Stimulated activated CD8-positive, alpha-beta memory T cell treated with anti-CD3 and anti-CD28 coated beads, Interleukin-12 subunit alpha, Interleukin-12 subunit beta, amount 100 ng/mL, for 24 hours (primary cell): ENCODE results near the gene USP24.

ENCODE experiments used
- DNase-seq: peaks from one replicate; pipeline ENCODE4 v3.0.0-alpha.2; 2020; ENCODE audit errors: extremely low read depth

USP24 gene

GRCh38 chr1:55055084-55055882, 159.9 kb downstream of the USP24 start:
- DNase-seq: no peak

DNA sequence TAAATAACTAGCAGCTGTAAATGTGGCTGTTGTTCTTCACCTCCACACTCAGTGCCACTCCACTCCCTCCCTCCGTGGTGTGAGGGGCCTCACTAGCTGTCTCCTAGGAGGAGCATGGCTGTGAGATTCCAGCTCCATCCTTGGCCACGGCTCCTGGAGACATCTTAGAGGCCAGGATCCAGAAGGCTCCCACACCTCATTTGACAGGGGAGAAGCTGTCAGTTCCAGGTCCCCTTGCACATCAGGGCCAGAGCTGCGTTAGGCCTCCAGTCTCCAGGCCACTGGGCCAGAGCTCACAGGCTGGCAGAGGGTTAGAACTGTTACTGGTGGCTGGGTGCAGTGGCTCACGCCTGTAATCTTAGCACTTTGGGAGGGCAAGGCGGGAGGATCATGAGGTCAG, 160.8 kb downstream of the USP24 start:
- no peak for DNase-seq

DNA sequence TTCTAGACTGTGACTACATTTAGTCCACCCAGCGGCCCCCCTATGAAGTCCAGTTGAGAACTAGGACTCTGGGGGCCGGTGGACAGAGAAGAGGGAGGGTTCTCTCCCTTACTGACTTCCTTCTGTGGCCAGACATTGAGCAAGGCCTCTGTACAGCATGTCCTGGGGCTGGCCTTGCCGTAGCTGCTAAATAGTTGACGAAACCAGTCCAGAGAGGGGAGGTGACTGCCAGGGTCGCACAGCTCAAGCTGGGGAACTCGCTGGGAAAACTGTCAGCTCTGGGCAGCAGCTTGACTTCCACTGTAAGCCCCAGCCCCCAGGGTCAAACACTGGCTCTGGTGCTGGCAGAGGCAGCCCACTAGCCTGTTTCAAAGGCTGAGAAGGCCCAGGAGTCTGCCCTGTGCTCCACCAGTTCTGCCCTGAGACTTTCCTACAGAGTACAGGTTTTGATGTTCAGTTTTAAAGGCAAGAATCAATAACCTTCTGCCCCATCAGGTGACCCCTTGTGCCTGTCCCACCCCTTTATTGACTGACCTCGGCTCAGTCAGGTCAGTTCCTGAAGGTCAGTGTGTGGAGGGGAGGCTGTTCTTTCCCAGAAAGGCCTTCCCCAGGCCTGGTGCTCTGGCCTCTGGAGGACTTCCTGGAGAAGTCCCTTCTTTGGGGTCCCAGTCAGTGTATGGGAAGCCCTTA, 161.8 kb downstream of the USP24 start:
- DNase-seq: no peak

- no peak for DNase-seq
These were observed 162.7 kb downstream of the USP24 start for GRCh38 chr1:55052221-55053142.

DNA sequence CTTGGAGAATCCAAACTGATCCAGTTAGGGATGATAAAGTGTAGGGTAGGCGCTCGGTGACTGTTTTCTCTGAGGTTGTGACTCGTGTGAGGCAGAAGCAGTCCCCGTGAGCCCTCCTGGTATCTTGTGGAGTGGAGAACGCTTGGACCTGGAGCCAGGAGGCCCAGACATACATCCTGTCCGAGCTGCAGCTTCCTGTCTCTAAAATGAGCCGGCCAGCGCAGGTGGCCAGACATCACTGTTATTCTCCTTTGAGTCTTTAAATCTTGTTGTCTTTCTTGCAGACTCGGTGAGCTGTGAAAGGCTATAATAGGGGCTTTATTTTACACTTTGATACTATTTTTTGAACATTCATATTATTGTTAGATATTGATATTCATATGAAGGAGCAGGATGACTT, 163.5 kb downstream of the USP24 start:
- no peak for DNase-seq

GRCh38 chr1:55051169-55051568, 164.0 kb downstream of the USP24 start:
- DNase-seq: no peak

DNA sequence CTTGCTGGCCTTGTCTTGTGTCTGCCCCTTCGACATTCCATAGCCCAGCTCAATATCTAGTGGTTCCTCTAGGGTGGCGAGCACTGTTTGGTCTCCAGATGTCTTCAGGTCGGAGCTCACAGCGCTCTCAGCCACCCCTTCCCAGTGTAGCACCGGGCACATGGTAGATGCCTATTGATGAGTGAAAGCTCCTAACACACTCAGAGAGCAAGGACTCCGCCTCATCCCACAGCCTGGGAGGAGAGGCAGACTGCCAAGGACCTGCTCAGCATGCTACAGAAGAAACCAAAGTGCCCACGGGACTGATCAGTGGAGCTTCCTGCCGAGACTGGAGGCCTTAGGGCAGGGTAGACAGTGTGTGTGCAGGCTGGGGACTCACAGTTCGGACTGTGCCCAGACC, 164.9 kb downstream of the USP24 start:
- DNase-seq: no peak

- no peak for DNase-seq
These were observed 165.3 kb downstream of the USP24 start for GRCh38 chr1:55049914-55050278.

- DNase-seq: no peak
These were observed 165.8 kb downstream of the USP24 start for GRCh38 chr1:55049271-55049913.

GRCh38 chr1:55048453-55049270, 166.5 kb downstream of the USP24 start:
- DNase-seq: no peak

GRCh38 chr1:55047611-55048010, 167.6 kb downstream of the USP24 start:
- DNase-seq: no peak

GRCh38 chr1:55046871-55047270, 168.3 kb downstream of the USP24 start:
- no peak for DNase-seq

DNA sequence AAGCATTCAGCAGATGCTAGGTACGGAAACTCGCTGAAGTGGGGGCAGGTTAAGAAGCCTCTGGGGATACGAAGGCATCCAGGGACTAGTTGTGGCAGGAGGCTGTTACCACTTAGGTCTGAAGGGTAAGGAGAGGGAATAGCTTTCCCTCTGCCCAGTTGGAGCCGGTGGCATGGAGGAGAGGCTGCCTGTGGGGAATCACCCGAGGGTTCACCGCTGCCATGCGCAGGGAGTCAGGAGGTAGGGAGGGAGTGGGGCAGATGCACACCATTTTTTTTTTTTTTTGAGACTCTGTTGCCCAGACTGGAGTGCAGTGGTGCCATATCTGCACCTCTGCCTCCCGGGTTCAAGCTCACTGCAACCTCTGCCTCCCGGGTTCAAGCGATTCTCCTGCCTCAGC, 169.7 kb downstream of the USP24 start:
- DNase-seq: no peak

- DNase-seq: no peak
These were observed 170.4 kb downstream of the USP24 start for GRCh38 chr1:55044617-55045397.

- DNase-seq: no peak
These were observed 171.4 kb downstream of the USP24 start for GRCh38 chr1:55043726-55044125.

DNA sequence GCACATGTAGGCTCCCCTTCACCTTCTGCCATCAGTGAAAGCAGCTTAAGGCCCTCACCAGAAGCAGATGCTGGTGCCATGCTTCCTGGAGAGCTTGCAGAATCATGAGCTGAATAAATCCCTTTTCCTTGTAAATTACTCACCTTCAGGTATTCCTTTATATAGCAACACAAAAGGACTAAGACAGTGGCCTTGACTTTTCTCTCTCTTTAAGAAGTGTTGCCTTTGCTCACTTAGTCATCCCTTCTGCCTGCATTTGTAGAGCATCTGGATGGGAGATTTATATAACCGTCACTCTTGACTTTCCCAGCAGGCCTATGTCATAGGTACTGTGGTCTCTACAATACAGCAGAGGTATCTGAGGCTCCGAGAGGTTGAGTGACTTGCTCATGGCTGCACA, 172.2 kb downstream of the USP24 start:
- no peak for DNase-seq

- no peak for DNase-seq
These were observed 173.6 kb downstream of the USP24 start for GRCh38 chr1:55041613-55042012.

DNA sequence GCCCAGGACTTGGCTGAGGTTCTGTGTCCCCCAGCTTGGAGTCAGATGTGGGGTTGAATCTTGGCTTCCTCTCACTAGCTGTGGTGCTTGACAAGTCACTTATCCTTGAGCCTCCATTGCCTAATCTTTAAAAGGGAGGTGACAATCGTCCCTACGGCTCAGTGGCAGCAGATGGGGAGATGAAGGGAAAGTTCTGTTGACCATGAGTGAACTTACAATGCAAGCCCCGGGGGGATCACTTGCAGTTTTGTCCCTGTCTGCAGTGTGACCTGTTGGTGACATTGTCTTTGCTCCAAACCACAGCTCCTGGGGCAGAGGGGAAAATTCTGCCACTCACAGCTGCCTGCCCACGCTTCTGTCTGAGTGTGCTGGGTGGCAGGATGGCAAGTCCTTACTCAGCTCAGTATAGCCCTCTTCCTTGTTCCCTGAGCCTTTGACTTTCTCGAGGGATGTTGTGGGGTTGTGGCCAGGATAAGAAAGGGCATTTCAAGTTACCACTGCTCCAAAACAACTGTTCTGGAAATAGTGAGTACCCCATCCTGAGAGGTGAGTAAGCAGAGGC, 174.2 kb downstream of the USP24 start:
- DNase-seq: no peak

DNA sequence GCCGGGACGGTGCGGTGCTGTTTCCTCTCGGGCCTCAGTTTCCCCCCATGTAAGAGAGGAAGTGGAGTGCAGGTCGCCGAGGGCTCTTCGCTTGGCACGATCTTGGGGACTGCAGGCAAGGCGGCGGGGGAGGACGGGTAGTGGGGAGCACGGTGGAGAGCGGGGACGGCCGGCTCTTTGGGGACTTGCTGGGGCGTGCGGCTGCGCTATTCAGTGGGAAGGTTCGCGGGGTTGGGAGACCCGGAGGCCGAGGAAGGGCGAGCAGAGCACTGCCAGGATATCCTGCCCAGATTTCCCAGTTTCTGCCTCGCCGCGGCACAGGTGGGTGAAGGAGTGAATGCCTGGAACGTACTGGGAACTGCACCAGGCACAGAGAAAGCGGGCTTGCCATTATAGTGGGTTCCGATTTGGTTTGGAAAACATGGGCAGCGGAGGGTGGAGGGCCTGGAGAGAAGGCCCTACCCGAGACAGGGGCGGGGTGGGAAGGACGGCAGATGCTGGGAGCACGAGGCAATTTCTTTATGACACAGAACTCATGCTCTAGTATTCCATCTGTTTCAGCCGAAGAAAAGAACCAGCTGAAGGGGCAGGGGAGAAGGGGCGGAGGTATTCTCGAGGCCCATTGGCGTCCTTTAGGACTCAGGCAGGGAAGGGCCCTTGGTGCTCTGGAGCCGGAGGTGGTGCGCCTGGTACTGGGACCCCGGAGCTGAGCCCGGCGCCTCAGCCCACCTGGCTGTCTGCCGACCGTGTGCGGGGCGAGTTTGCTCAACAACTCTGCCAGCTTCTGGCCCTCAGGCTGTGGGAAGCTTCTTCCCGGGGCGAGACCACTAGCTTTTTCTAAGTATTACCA, 174.9 kb downstream of the USP24 start:
- no peak for DNase-seq
